ENCODE measurements around the gene LY6G5C. TPM values are rescaled to one million over a fixed set of nuclear protein-coding genes. Genes with fewer than 3 reads are reported as not detected.

The LY6G5C gene
- polyA plus RNA-seq, 1 donor (not counting 4 experiments of a cell fraction or from before 2014, with no cell fraction given) = 0.58 TPM

DNA sequence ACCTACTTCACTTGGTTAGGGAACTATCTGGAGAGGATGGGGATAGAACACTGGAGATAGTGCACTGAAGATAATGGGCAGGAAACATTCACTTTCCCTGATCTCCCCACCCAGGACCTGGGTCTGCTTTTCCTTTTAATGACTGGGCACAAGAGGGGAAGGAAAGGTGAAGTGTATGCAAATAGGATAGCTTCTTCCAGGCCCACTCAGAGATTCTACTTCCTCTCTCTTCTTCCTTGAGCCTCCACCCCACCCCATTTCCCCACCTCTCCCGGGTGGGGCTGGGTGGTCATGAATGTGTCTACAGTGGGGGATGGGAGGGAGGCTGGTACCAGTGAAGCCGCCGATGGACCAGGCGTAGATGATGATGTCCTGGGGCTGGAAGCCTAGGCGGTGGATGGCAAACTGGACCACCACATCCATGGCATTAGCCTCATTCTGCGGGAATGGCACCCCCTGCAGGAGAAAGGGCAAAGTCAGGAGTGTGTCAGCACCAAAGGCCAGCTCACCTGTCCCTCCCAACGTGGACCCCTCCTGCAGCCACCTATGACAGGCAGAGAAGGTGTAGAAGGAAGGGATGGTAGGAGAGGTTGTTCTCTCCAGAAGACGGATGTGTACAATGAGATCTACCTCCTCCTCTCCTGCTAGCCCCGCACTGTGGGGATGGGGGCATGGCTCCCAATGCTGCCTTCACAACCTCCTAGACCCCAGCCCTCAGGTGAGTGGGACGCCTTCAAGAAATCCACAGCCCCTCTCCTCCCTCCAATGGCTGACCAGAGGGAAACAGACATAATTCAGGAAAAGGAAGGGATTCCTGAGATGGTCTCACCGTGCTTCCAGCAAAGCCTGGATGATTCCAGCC, 8.6 kb upstream of the LY6G5C start:
- H3K36me3 ChIP-seq (ENCODE audit: control insufficient read depth in 2 of 2, extremely low read depth in 1 of 2, insufficient read depth in 2 of 2, low read length in 2 of 2) = peaks cover 17 to 47% of the 10 kb centered on the region in 2 experiments
- TF ChIP-seq, protein P1, sequence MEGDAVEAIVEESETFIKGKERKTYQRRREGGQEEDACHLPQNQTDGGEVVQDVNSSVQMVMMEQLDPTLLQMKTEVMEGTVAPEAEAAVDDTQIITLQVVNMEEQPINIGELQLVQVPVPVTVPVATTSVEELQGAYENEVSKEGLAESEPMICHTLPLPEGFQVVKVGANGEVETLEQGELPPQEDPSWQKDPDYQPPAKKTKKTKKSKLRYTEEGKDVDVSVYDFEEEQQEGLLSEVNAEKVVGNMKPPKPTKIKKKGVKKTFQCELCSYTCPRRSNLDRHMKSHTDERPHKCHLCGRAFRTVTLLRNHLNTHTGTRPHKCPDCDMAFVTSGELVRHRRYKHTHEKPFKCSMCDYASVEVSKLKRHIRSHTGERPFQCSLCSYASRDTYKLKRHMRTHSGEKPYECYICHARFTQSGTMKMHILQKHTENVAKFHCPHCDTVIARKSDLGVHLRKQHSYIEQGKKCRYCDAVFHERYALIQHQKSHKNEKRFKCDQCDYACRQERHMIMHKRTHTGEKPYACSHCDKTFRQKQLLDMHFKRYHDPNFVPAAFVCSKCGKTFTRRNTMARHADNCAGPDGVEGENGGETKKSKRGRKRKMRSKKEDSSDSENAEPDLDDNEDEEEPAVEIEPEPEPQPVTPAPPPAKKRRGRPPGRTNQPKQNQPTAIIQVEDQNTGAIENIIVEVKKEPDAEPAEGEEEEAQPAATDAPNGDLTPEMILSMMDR (optimal IDR thresholded peaks at IDR 0.05 in 1 of 3, IDR thresholded peaks at IDR 0.05 in 1 of 3, conservative IDR thresholded peaks at IDR 0.05 in 1 of 3; ENCODE audit: extremely low read depth in 1 of 3, insufficient read depth in 2 of 3, low read length in 3 of 3) = peak in 2 of 3 experiments; percentile 48 to 71
- TF ChIP-seq EZH2 (IDR thresholded peaks at IDR 0.05; ENCODE audit: low read length) = no peak
- H3K9ac ChIP-seq (ENCODE audit: control insufficient read depth, extremely low read depth, insufficient read depth, low read length) = no peak overlapping the region

DNA sequence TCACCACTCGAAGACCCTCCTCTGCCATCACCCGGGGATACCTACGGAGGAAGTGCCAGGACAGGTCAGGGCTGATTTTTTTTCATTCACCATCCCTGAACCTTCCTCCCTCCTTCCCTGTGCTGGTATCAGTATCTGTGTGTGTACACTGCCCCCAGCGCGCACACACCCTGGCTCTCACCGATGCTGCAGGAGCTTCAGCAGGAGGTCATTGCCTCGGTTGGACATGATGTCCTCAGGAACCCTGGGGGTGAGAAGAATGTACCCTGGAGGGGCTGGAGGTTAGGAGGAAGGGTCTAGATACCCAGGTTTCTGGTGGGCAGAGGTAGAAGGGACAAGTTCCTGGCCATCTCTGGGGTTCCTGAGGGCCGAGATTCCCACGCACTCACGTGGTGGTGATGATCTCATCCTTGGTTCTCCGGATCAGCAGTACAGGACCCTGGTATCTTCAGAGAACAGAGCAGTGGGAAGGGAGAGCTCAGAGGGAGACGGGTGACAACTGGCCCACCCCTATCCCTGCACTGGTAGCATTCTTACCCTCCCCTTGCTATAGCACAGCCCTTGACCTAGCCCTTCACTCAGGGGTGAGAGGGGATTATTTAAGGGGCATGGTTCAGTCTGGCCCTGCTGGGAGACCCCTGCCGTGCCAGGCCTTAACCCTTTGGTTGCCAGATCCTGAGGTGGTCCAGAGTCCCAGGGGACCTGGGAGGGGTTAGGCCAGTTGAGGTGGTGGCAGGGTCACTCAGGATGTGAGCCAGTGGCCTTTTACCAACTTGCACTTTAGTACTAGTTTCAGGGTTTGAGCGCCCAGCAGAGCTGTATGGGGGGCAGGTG, 7.2 kb upstream of the LY6G5C start:
- no peak overlapping the region for H3K27ac ChIP-seq (ENCODE audit: control insufficient read depth, insufficient read depth, low read length)
- H3K4me1 ChIP-seq (ENCODE audit: control insufficient read depth, extremely low read depth, insufficient read depth, low read length) = no peaks in the 10 kb centered on the region
- no peak overlapping the region for H3K4me2 ChIP-seq (ENCODE audit: control insufficient read depth, extremely low read depth, insufficient read depth, low read depth, low read length)
- no peak overlapping the region for H2AFZ ChIP-seq (ENCODE audit: control insufficient read depth, low read length)
- H3K9me3 ChIP-seq (ENCODE audit: control insufficient read depth, low read depth, low read length) = no peaks in the 10 kb centered on the region
- FAIRE-seq (no peak), DNase-seq (ENCODE audit: low read depth, low spot score) (no peak)
- no peaks in the 10 kb centered on the region for H3K79me2 ChIP-seq (ENCODE audit: control insufficient read depth, insufficient read depth, low read length)
- no peak for TF ChIP-seq EZH2 (IDR thresholded peaks at IDR 0.05; ENCODE audit: low read length)
- TF ChIP-seq, protein P1 (optimal IDR thresholded peaks at IDR 0.05 in 1 of 3, IDR thresholded peaks at IDR 0.05 in 1 of 3, conservative IDR thresholded peaks at IDR 0.05 in 1 of 3; ENCODE audit: extremely low read depth in 1 of 3, insufficient read depth in 2 of 3, low read length in 3 of 3) = no peak
- no peak overlapping the region for H3K4me3 ChIP-seq (ENCODE audit: control insufficient read depth in 2 of 3, extremely low read depth in 1 of 3, insufficient read depth in 2 of 3, low read depth in 1 of 3, low read length in 3 of 3)
- peaks cover 11 to 44% of the 10 kb centered on the region in 2 experiments for H3K36me3 ChIP-seq (ENCODE audit: control insufficient read depth in 2 of 2, extremely low read depth in 1 of 2, insufficient read depth in 2 of 2, low read length in 2 of 2)
- H3K9me1 ChIP-seq (ENCODE audit: control insufficient read depth, extremely low read depth, insufficient read depth, low read length) = no peaks in the 10 kb centered on the region
- H3K27me3 ChIP-seq (ENCODE audit: control insufficient read depth, extremely low read depth, insufficient read depth, low read length) = no peaks in the 10 kb centered on the region
- dilution Hi-C loops (cut with MboI; ENCODE audit: extremely low pct_ligation_motif_present, low sequenced_read_pairs) = no loop called here
- H3K9ac ChIP-seq (ENCODE audit: control insufficient read depth, extremely low read depth, insufficient read depth, low read length) = no peak overlapping the region
- H4K20me1 ChIP-seq (ENCODE audit: control insufficient read depth, extremely low read depth, insufficient read depth, low read length) = no peaks in the 10 kb centered on the region

More for the DNA sequence above, 8.6 kb upstream of the LY6G5C start:
- H3K27me3 ChIP-seq (ENCODE audit: control insufficient read depth, extremely low read depth, insufficient read depth, low read length) = no peaks in the 10 kb centered on the region
- no peaks in the 10 kb centered on the region for H4K20me1 ChIP-seq (ENCODE audit: control insufficient read depth, extremely low read depth, insufficient read depth, low read length)
- no peak overlapping the region for H3K4me2 ChIP-seq (ENCODE audit: control insufficient read depth, extremely low read depth, insufficient read depth, low read depth, low read length)
- dilution Hi-C loops (cut with MboI; ENCODE audit: extremely low pct_ligation_motif_present, low sequenced_read_pairs) = no loop called here
- H3K9me1 ChIP-seq (ENCODE audit: control insufficient read depth, extremely low read depth, insufficient read depth, low read length) = no peaks in the 10 kb centered on the region
- FAIRE-seq (no peak), DNase-seq (ENCODE audit: low read depth, low spot score) (no peak)
- H3K9me3 ChIP-seq (ENCODE audit: control insufficient read depth, low read depth, low read length) = no peaks in the 10 kb centered on the region
- no peaks in the 10 kb centered on the region for H3K4me1 ChIP-seq (ENCODE audit: control insufficient read depth, extremely low read depth, insufficient read depth, low read length)
- no peaks in the 10 kb centered on the region for H3K79me2 ChIP-seq (ENCODE audit: control insufficient read depth, insufficient read depth, low read length)
- no peak overlapping the region for H3K4me3 ChIP-seq (ENCODE audit: control insufficient read depth in 2 of 3, extremely low read depth in 1 of 3, insufficient read depth in 2 of 3, low read depth in 1 of 3, low read length in 3 of 3)
- no peak overlapping the region for H3K27ac ChIP-seq (ENCODE audit: control insufficient read depth, insufficient read depth, low read length)
- H2AFZ ChIP-seq (ENCODE audit: control insufficient read depth, low read length) = no peak overlapping the region

Measured in keratinocyte (primary cell).